HepG2 (cell line): ENCODE data around the gene SLC38A2. TPM values are rescaled to one million over a fixed set of nuclear protein-coding genes. Genes with fewer than 3 reads are reported as not detected.

Source experiments
- CEBPB ChIP-seq: IDR thresholded peaks from 2 replicates; pipeline ENCODE4 v1.6.1; 2011; ENCODE audit warnings: low read depth, low read length, improper control_type of control experiment, borderline replicate concordance
- FOXA1 ChIP-seq, 2 experiments: fragments of 450-650 bp in 1 of 2; sonication (generic) in 1 of 2; formaldehyde crosslinking in 1 of 2; IDR thresholded peaks; 2 replicates each; pipeline versions ENCODE4 v1.4.0 to v1.6.1; 2016 to 2020; ENCODE audit warnings: missing genetic modification reagents in 1 of 2
- MAF1 ChIP-seq: sonication (generic); formaldehyde crosslinking; IDR thresholded peaks from 2 replicates; pipeline ENCODE4 v1.5.0; 2020; ENCODE audit warnings: missing genetic modification reagents, borderline replicate concordance
- MBD4 ChIP-seq: IDR thresholded peaks from 2 replicates; pipeline ENCODE4 v1.6.1; 2012; ENCODE audit warnings: low read length, inconsistent platforms, borderline replicate concordance
- NR2F1 ChIP-seq, 2 experiments: fragments of 450-650 bp in 1 of 2; formaldehyde crosslinking in 1 of 2; IDR thresholded peaks; 2 replicates each; pipeline versions ENCODE4 v1.5.0 to v1.6.1; 2016 to 2020; ENCODE audit warnings: mild to moderate bottlenecking in 1 of 2, missing compliant biosample characterization in 1 of 2, missing genetic modification reagents in 1 of 2, moderate library complexity in 1 of 2
- NR2F2 ChIP-seq: IDR thresholded peaks from 2 replicates; pipeline ENCODE4 v1.6.1; 2012; ENCODE audit warnings: low read depth, inconsistent platforms, borderline replicate concordance
- PAF1 ChIP-seq: IDR thresholded peaks from 2 replicates; pipeline ENCODE4 v1.6.1; 2016; ENCODE audit warnings: missing genetic modification reagents, missing compliant biosample characterization
- RARA ChIP-seq: IDR thresholded peaks from 2 replicates; pipeline ENCODE4 v1.6.1; 2016; ENCODE audit warnings: missing genetic modification reagents, missing compliant biosample characterization
- SIX1 ChIP-seq: sonication (generic); formaldehyde crosslinking; IDR thresholded peaks from 2 replicates; pipeline ENCODE4 v1.4.0; 2020; ENCODE audit warnings: missing genetic modification reagents, borderline replicate concordance
- ZBTB20 ChIP-seq: sonication (generic); formaldehyde crosslinking; IDR thresholded peaks from 2 replicates; pipeline ENCODE4 v1.8.1; 2023; ENCODE audit warnings: missing genetic modification reagents, low read depth, mild to moderate bottlenecking, borderline replicate concordance
- ZBTB3 ChIP-seq: sonication (generic); formaldehyde crosslinking; IDR thresholded peaks from 2 replicates; pipeline ENCODE4 v1.4.0; 2020; ENCODE audit warnings: low read depth, mild to moderate bottlenecking, moderate library complexity, missing genetic modification reagents, borderline replicate concordance
- ZNF138 ChIP-seq: sonication (generic); formaldehyde crosslinking; IDR thresholded peaks from 2 replicates; pipeline ENCODE4 v1.5.0; 2020; ENCODE audit warnings: mild to moderate bottlenecking, low read depth, missing genetic modification reagents
- ZNF510 ChIP-seq: sonication (generic); formaldehyde crosslinking; IDR thresholded peaks from 2 replicates; pipeline ENCODE4 v1.4.0; 2020; ENCODE audit warnings: low read depth, mild to moderate bottlenecking, missing genetic modification reagents
- ZNF577 ChIP-seq: sonication (generic); formaldehyde crosslinking; IDR thresholded peaks from 2 replicates; pipeline ENCODE4 v1.4.0; 2020; ENCODE audit warnings: mild to moderate bottlenecking, low read depth, missing genetic modification reagents, borderline replicate concordance
- polyA plus RNA-seq, 8 experiments: library from polyadenylated mRNA; depleted of rRNA in 3 of 8; stranded (reverse) in 7 of 8; unstranded in 1 of 8; fragments of >200 nt; fragmentation: Illumina TruSeq in 4 of 8; extraction: Trizol in 4 of 8; gene quantifications; 2 replicates each; pipeline versions ENCODE4 v1.2.1 to v1.2.3, GENCODE V29; 2011 to 2016; ENCODE audit warnings: low read depth in 4 of 8, missing spikeins in 1 of 8, mixed read lengths in 1 of 8; ENCODE audit not compliant: insufficient read depth in 1 of 8
- total RNA-seq, 5 experiments: library from RNA; depleted of rRNA; stranded (reverse); fragments of >200 nt; fragmentation: Illumina TruSeq; extraction: Trizol; gene quantifications; 2 replicates each; pipeline ENCODE4 v1.2.3, GENCODE V29; 2016; ENCODE audit warnings: low read depth in 1 of 5
- TF ChIP-seq, protein P1 (sequence below): sonication (generic); formaldehyde crosslinking; IDR thresholded peaks from 2 replicates; pipeline ENCODE4 v1.5.0; 2020; ENCODE audit warnings: mild to moderate bottlenecking, missing genetic modification reagents, borderline replicate concordance
- TF ChIP-seq, protein P2 (sequence below): sonication (generic); formaldehyde crosslinking; IDR thresholded peaks from 2 replicates; pipeline ENCODE4 v1.8.1; 2023; ENCODE audit warnings: mild to moderate bottlenecking, missing genetic modification reagents
- TF ChIP-seq, protein P3 (sequence below), 2 experiments: fragments of 450-650 bp in 1 of 2; sonication (generic) in 1 of 2; formaldehyde crosslinking; IDR thresholded peaks; 2 replicates each; pipeline versions ENCODE4 v1.5.0 to v1.8.0; 2020 to 2022; ENCODE audit warnings: mild to moderate bottlenecking in 1 of 2, missing genetic modification reagents in 1 of 2
- TF ChIP-seq, protein P4 (sequence below): sonication (generic); formaldehyde crosslinking; IDR thresholded peaks from 2 replicates; pipeline ENCODE4 v1.5.0; 2020; ENCODE audit warnings: mild to moderate bottlenecking, missing genetic modification reagents, borderline replicate concordance

Gene SLC38A2
- total and polyA plus RNA-seq, 2 of the 13 experiments (the other 11 are each of a cell fraction or from before 2014, with no cell fraction given), result 368 to 880 TPM

DNA sequence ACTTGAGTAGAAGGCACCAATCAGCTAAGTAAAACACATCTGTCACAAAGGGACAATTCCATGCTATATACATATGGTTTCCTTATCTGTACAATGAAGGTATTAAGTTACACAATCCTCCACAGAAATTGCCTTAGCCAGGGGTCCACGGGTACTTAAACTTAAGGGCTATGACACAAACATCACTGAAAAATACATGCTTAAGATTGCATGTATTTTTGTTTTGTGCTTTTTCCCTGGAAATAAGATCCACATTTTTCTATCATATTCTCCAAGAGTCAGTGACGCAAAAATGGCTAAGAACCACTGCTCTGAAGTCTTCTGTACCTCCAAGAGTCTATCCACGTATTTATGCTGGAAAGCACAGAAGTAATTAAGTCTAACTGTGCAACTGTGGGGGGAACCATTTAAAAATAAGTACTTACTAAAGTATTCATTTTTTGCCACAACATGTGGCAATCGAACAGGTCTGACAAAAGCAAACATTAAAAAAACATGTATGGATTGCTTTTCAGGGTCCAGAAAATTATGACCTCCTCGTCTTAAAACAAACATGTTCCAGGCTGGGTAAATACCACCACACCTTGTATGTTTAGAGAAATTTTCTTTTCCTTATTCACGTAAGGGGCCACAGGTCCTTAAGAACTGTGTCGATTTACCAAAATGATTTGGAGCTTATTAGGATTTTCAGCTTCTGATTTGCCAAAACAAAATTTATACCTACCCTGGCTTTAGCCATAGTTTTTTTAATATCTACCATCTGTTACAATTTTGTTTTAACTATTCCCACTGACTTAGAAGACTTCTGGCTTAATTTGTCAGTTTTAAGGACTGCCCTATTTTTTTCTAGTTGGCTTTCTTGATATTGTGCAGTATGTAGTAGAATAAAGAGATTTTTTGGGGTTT lies 2.8 kb downstream of the SLC38A2 start (continued):
- TF ChIP-seq, protein P1, sequence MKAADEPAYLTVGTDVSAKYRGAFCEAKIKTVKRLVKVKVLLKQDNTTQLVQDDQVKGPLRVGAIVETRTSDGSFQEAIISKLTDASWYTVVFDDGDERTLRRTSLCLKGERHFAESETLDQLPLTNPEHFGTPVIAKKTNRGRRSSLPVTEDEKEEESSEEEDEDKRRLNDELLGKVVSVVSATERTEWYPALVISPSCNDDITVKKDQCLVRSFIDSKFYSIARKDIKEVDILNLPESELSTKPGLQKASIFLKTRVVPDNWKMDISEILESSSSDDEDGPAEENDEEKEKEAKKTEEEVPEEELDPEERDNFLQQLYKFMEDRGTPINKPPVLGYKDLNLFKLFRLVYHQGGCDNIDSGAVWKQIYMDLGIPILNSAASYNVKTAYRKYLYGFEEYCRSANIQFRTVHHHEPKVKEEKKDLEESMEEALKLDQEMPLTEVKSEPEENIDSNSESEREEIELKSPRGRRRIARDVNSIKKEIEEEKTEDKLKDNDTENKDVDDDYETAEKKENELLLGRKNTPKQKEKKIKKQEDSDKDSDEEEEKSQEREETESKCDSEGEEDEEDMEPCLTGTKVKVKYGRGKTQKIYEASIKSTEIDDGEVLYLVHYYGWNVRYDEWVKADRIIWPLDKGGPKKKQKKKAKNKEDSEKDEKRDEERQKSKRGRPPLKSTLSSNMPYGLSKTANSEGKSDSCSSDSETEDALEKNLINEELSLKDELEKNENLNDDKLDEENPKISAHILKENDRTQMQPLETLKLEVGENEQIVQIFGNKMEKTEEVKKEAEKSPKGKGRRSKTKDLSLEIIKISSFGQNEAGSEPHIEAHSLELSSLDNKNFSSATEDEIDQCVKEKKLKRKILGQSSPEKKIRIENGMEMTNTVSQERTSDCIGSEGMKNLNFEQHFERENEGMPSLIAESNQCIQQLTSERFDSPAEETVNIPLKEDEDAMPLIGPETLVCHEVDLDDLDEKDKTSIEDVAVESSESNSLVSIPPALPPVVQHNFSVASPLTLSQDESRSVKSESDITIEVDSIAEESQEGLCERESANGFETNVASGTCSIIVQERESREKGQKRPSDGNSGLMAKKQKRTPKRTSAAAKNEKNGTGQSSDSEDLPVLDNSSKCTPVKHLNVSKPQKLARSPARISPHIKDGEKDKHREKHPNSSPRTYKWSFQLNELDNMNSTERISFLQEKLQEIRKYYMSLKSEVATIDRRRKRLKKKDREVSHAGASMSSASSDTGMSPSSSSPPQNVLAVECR (CRISPR knock-in tag), result no peak
- peak in 1 of 2 experiments; percentile 36; a peak in 2 of 4 replicates for TF ChIP-seq NR2F1 (CRISPR knock-in tag; IDR thresholded peaks at IDR 0.05)
- peak; percentile 91 for TF ChIP-seq MBD4
- TF ChIP-seq MAF1, result no peak
- 0 out of 2 replicates have a peak, but pooled peaks have one; percentile 17 for TF ChIP-seq SIX1 (CRISPR knock-in tag)
- TF ChIP-seq, protein P2, sequence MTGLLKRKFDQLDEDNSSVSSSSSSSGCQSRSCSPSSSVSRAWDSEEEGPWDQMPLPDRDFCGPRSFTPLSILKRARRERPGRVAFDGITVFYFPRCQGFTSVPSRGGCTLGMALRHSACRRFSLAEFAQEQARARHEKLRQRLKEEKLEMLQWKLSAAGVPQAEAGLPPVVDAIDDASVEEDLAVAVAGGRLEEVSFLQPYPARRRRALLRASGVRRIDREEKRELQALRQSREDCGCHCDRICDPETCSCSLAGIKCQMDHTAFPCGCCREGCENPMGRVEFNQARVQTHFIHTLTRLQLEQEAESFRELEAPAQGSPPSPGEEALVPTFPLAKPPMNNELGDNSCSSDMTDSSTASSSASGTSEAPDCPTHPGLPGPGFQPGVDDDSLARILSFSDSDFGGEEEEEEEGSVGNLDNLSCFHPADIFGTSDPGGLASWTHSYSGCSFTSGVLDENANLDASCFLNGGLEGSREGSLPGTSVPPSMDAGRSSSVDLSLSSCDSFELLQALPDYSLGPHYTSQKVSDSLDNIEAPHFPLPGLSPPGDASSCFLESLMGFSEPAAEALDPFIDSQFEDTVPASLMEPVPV (CRISPR knock-in tag), result no peak
- TF ChIP-seq PAF1 (CRISPR knock-in tag), result peak; percentile 59; the same call in 1 of the 2 replicates
- 0 out of 2 replicates have a peak, but pooled peaks have one; percentile 18 for TF ChIP-seq ZBTB3 (CRISPR knock-in tag)
- peak; percentile 37; the same call in 1 of the 2 replicates for TF ChIP-seq NR2F2
- TF ChIP-seq ZNF138 (CRISPR knock-in tag), result no peak
- 0 out of 2 replicates have a peak, but pooled peaks have one; percentile 16 for TF ChIP-seq RARA
- no peak for TF ChIP-seq FOXA1 (IDR thresholded peaks at IDR 0.05)
- TF ChIP-seq FOXA1 (CRISPR knock-in tag; IDR thresholded peaks at IDR 0.05), result peak; percentile 19; the same call in 1 of the 2 replicates
- TF ChIP-seq, protein P3, sequence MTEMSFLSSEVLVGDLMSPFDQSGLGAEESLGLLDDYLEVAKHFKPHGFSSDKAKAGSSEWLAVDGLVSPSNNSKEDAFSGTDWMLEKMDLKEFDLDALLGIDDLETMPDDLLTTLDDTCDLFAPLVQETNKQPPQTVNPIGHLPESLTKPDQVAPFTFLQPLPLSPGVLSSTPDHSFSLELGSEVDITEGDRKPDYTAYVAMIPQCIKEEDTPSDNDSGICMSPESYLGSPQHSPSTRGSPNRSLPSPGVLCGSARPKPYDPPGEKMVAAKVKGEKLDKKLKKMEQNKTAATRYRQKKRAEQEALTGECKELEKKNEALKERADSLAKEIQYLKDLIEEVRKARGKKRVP (CRISPR knock-in tag; IDR thresholded peaks at IDR 0.05), result peak in 1 of 2 experiments; percentile 4; a peak in 1 of 4 replicates
- TF ChIP-seq ZNF577, result no peak
- TF ChIP-seq ZNF510 (CRISPR knock-in tag), result peak; percentile 48; the same call in 1 of the 2 replicates
- peak; percentile 58; the same call in 1 of the 2 replicates for TF ChIP-seq CEBPB
- TF ChIP-seq, protein P4, sequence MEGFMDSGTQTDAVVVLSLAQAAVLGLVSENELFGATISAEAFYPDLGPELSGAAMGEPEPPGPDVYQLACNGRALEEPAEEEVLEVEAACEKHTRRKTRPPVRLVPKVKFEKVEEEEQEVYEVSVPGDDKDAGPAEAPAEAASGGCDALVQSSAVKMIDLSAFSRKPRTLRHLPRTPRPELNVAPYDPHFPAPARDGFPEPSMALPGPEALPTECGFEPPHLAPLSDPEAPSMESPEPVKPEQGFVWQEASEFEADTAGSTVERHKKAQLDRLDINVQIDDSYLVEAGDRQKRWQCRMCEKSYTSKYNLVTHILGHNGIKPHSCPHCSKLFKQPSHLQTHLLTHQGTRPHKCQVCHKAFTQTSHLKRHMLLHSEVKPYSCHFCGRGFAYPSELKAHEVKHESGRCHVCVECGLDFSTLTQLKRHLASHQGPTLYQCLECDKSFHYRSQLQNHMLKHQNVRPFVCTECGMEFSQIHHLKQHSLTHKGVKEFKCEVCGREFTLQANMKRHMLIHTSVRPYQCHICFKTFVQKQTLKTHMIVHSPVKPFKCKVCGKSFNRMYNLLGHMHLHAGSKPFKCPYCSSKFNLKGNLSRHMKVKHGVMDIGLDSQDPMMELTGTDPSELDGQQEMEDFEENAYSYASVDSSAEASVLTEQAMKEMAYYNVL (CRISPR knock-in tag), result no peak
- TF ChIP-seq ZBTB20 (CRISPR knock-in tag), result peak; percentile 22; the same call in 1 of the 2 replicates
